Measurements from ENCODE around the gene RHOV. TPM values are rescaled to one million over a fixed set of nuclear protein-coding genes. Genes with fewer than 3 reads are reported as not detected.

Gene RHOV, protein sequence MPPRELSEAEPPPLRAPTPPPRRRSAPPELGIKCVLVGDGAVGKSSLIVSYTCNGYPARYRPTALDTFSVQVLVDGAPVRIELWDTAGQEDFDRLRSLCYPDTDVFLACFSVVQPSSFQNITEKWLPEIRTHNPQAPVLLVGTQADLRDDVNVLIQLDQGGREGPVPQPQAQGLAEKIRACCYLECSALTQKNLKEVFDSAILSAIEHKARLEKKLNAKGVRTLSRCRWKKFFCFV
- total RNA-seq (2014; rRNA removed; shearing (Covaris generic)): 3.7 and 5.9 TPM in 2 replicates

DNA sequence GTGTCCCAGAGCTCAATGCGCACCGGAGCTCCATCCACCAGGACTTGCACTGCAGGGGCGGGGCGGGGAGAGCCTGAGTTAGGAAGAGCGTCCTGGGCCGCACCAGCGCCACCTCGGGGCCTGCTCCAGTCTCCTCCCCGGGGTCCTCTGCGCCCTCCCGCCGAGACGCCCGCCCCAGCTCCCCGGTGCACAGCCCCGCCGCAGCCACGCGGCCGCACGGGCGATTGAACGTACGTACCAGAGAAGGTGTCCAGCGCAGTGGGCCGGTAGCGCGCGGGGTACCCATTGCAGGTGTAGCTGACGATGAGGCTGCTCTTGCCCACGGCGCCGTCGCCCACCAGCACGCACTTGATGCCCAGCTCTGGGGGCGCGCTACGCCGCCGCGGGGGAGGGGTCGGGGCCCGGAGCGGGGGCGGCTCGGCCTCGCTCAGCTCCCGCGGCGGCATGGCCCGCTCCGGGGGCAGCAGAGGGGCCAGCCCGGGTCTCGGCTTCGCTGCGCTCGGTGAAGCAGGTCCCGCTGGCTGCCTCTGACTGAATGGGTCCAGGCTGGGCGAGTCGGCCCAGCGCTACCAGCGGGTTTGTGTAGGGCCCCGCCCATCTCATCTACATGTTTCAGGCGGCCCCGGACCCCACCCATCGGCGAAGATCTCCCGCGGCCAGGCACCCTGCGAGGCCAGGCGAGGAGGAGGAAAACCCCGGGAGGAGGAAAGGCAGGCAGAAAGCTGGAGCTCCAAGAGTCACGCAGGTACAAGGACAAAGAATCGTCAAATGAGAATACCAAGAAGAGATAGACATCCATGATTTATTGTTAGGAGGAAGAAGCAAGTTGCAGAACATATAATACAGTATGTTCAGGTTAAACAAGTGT, at the start of gene RHOV:
TSS of gene RHOV (minus strand) at position 541 of the 868 bp plus-strand sequence. CDS start at position 446, 95 bp downstream.

GRCh38 chr15:40893733-40894680, 20.0 kb upstream of the RHOV start, which contains the start of gene VPS18:
Gene VPS18, plus strand, starts transcription at chr15:40894450. Its CDS starts 319 bp downstream, at chr15:40894769.

DNA sequence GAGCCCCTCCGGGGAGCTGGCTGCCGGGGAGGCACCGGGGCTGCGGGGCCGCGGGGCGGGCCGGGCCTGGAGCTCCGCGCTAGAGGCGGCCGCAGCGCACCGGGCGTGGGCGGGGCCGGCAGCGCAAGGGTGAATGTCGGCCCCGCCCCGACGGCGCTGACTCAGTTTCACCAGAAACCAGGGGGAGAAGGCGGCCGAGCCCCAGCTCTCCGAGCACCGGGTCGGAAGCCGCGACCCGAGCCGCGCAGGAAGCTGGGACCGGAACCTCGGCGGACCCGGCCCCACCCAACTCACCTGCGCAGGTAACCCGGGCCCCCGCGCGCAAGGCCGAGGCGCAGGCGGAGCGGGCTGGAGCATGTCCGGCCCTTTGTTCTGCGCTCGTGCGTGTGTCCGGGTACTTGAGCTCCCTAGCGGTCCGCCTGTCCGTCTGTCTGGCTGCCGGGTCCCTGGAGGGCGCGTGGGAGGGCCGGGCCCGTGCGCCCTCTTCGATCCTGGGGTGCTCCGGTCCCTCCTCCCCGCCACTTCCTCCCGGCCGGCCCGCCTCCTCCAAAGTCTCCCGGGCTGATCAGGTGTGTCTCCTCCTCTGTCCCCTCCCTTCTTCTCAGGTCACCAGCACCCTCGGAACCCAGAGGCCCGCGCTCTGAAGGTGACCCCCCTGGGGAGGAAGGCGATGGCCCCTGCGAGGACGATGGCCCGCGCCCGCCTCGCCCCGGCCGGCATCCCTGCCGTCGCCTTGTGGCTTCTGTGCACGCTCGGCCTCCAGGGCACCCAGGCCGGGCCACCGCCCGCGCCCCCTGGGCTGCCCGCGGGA, 29.9 kb downstream of the RHOV start, which contains the start of gene SPINT1:
TSS of gene SPINT1 (plus strand) at position 164 of the 811 bp plus-strand sequence. CDS start at position 671, 507 bp downstream.

GRCh38 chr15:40828447-40829036, 45.5 kb downstream of the RHOV start, which contains the start of gene PPP1R14D:
Gene PPP1R14D, minus strand, starts transcription at chr15:40828708. Its CDS starts 67 bp downstream, at chr15:40828641.

Small RNA genes lying within 50 kb of the gene (small RNA-seq; reads per million reads assigned to genes)
- not detected for gene AC025166.1

Other genes with a start within 250 kb of the RHOV start
- 28.1 and 29.8 TPM in 2 replicates for gene RAD51, start 179.1 kb downstream of the RHOV start, total RNA-seq (2014; rRNA removed; shearing (Covaris generic))
- gene RMDN3, start 119.0 kb downstream of the RHOV start, total RNA-seq (2014; rRNA removed; shearing (Covaris generic)): 20.3 and 23.7 TPM in 2 replicates
- 29.0 and 31.7 TPM in 2 replicates for gene GCHFR, start 110.2 kb downstream of the RHOV start, total RNA-seq (2014; rRNA removed; shearing (Covaris generic))
- gene C15orf62, start 104.3 kb downstream of the RHOV start, total RNA-seq (2014; rRNA removed; shearing (Covaris generic)): 0.49 and 0.88 TPM in 2 replicates
- 26.9 and 28.2 TPM in 2 replicates for gene ZFYVE19, start 67.1 kb downstream of the RHOV start, total RNA-seq (2014; rRNA removed; shearing (Covaris generic))
- gene DNAJC17, start 66.8 kb downstream of the RHOV start, total RNA-seq (2014; rRNA removed; shearing (Covaris generic)): 61.7 and 79.5 TPM in 2 replicates
- gene PPP1R14D, start 45.5 kb downstream of the RHOV start, total RNA-seq (2014; rRNA removed; shearing (Covaris generic)): not detected in 2 replicates
- gene SPINT1, start 30.2 kb downstream of the RHOV start, total RNA-seq (2014; rRNA removed; shearing (Covaris generic)): 1.6 and 2.5 TPM in 2 replicates
- gene VPS18, start 20.2 kb upstream of the RHOV start, total RNA-seq (2014; rRNA removed; shearing (Covaris generic)): 23.5 and 29.8 TPM in 2 replicates
- gene DLL4, start 55.1 kb upstream of the RHOV start, total RNA-seq (2014; rRNA removed; shearing (Covaris generic)): 0.21 TPM in 1 of 2 replicates, not detected in the other
- 52.0 and 66.8 TPM in 2 replicates for gene CHAC1, start 79.2 kb upstream of the RHOV start, total RNA-seq (2014; rRNA removed; shearing (Covaris generic))
- gene INO80, start 242.0 kb upstream of the RHOV start, total RNA-seq (2014; rRNA removed; shearing (Covaris generic)): 27.9 and 39.7 TPM in 2 replicates